Measurements from ENCODE around the gene CDCA7.

- no peak for TF ChIP-seq CTCF (IDR thresholded peaks at IDR 0.05)
- no peak for TF ChIP-seq POLR2A (IDR thresholded peaks at IDR 0.05)
Measured at GRCh38 chr2:173359231-173359630, 4.6 kb downstream of the CDCA7 start.
